ENCODE data around the gene RAB1B.

DNA sequence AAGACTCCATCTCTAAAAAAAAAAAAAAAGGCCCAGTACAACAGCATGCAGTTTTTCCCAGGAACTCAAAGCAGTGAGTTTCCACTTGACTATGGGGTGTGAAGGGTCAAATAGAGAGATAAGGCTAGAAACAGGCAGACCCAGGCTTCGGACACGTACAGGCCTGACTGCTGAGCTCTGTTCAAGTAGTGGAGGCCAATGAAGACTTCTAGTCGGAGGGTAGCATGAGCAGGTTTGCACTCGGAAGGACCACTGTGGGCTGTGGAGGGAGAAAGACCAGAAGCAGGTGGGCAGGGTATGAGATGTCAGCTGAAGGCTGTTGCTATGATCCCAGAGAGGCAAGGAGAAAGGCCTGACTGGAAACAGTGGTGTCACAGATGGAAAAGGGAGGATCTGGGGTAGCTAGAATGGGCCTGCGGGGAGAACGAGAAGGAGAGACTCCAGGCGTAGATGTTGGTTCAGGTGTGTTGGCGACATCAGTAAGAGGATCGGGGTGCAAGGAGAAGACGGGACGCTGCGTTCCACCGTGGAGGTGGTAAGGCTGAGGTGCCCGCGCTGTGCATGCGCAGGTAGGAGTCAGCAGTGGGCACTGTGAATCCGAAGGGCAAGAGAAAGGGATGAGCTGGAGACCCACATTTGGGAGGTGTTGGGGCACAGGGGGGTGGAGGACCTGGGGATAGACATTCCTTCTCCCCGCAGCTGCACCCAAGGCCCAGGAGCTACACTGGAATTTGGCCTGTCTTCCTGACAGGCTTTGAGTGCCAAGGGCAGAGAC, 49.4 kb upstream of the RAB1B start:
- TF ChIP-seq ARNTL (CRISPR knock-in tag; IDR thresholded peaks at IDR 0.05; ENCODE audit: borderline replicate concordance, low read depth) (no peak), RARB (CRISPR knock-in tag; IDR thresholded peaks at IDR 0.05) (no peak), TOX (CRISPR knock-in tag; IDR thresholded peaks at IDR 0.05; ENCODE audit: borderline replicate concordance) (no peak), BACH2 (CRISPR knock-in tag; IDR thresholded peaks at IDR 0.05; ENCODE audit: borderline replicate concordance) (no peak), ZNF70 (CRISPR knock-in tag; IDR thresholded peaks at IDR 0.05) (no peak), SNAI2 (CRISPR knock-in tag; IDR thresholded peaks at IDR 0.05) (no peak), ZFP30 (CRISPR knock-in tag; IDR thresholded peaks at IDR 0.05) (no peak)
- TF ChIP-seq, protein P1, sequence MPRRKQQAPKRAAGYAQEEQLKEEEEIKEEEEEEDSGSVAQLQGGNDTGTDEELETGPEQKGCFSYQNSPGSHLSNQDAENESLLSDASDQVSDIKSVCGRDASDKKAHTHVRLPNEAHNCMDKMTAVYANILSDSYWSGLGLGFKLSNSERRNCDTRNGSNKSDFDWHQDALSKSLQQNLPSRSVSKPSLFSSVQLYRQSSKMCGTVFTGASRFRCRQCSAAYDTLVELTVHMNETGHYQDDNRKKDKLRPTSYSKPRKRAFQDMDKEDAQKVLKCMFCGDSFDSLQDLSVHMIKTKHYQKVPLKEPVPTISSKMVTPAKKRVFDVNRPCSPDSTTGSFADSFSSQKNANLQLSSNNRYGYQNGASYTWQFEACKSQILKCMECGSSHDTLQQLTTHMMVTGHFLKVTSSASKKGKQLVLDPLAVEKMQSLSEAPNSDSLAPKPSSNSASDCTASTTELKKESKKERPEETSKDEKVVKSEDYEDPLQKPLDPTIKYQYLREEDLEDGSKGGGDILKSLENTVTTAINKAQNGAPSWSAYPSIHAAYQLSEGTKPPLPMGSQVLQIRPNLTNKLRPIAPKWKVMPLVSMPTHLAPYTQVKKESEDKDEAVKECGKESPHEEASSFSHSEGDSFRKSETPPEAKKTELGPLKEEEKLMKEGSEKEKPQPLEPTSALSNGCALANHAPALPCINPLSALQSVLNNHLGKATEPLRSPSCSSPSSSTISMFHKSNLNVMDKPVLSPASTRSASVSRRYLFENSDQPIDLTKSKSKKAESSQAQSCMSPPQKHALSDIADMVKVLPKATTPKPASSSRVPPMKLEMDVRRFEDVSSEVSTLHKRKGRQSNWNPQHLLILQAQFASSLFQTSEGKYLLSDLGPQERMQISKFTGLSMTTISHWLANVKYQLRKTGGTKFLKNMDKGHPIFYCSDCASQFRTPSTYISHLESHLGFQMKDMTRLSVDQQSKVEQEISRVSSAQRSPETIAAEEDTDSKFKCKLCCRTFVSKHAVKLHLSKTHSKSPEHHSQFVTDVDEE (CRISPR knock-in tag; IDR thresholded peaks at IDR 0.05), result no peak
- TF ChIP-seq, protein P2, sequence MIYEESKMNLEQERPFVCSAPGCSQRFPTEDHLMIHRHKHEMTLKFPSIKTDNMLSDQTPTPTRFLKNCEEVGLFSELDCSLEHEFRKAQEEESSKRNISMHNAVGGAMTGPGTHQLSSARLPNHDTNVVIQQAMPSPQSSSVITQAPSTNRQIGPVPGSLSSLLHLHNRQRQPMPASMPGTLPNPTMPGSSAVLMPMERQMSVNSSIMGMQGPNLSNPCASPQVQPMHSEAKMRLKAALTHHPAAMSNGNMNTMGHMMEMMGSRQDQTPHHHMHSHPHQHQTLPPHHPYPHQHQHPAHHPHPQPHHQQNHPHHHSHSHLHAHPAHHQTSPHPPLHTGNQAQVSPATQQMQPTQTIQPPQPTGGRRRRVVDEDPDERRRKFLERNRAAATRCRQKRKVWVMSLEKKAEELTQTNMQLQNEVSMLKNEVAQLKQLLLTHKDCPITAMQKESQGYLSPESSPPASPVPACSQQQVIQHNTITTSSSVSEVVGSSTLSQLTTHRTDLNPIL (CRISPR knock-in tag; IDR thresholded peaks at IDR 0.05; ENCODE audit: low read depth), result no peak

Data from SK-N-SH treated with all-trans-retinoic acid at 6 μM for 48 hours (cell line).